Esophagus squamous epithelium (tissue), 5 donors: ENCODE results near the gene PAK6. TPM values are rescaled to one million over a fixed set of nuclear protein-coding genes. Genes with fewer than 3 reads are reported as not detected.

Experiments
- DNase-seq: peaks from one replicate; lab custom pipeline; 2025; lab: John Stamatoyannopoulos, UW
- H3K27ac ChIP-seq, 4 donors: fragments of 200-600 bp; sonication (generic); one replicate each; pipeline ENCODE4 v1.5.1; 2016 to 2019; ENCODE audit warnings: mild to moderate bottlenecking in 1 of 4
- H3K27me3 ChIP-seq, 4 donors: fragments of 200-600 bp; sonication (generic); 1 replicate in 3 of 4; 2 replicates in 1 of 4; pipeline versions ENCODE4 v1.5.1 to v1.6.0; 2017 to 2021; ENCODE audit warnings: antibody characterized with exemption in 1 of 4
- H3K36me3 ChIP-seq, 3 donors: fragments of 200-600 bp; sonication (generic); one replicate each; pipeline ENCODE4 v1.5.1; 2016 to 2019
- H3K4me1 ChIP-seq, 3 donors: fragments of 200-600 bp; sonication (generic); one replicate each; pipeline ENCODE4 v1.5.1; 2017 to 2019
- H3K4me3 ChIP-seq, 4 donors: fragments of 200-600 bp; sonication (generic); 1 replicate in 3 of 4; 2 replicates in 1 of 4; pipeline ENCODE4 v1.5.1; 2016 to 2019; ENCODE audit warnings: mild to moderate bottlenecking in 2 of 4, moderate library complexity in 1 of 4
- H3K9me3 ChIP-seq, 3 donors: fragments of 200-600 bp; sonication (generic); one replicate each; pipeline ENCODE4 v1.5.1; 2016 to 2019
- CTCF ChIP-seq, 6 experiments: fragments of 450-650 bp in 4 of 6; fragments of 200-600 bp in 2 of 6; sonication (generic) in 2 of 6; IDR thresholded peaks; one replicate each; pipeline ENCODE4 v1.5.1; 2016 to 2019; ENCODE audit warnings: antibody characterized with exemption in 6 of 6, mild to moderate bottlenecking in 4 of 6, moderate library complexity in 4 of 6
- POLR2A ChIP-seq, 4 donors: fragments of 450-650 bp; IDR thresholded peaks; one replicate each; pipeline ENCODE4 v1.6.1; 2017; ENCODE audit warnings: antibody characterized with exemption in 4 of 4, mild to moderate bottlenecking in 4 of 4, moderate library complexity in 3 of 4
- WGBS, 2 donors: methylation state at CpG; one replicate each; pipeline ENCODE4 v1.1.5; 2018; 5-methylcytosine and 5-hydroxymethylcytosine counted together
- intact Hi-C: fragments of 100-400 bp; cut with DNase I; formaldehyde crosslinking; loops from one replicate; pipeline ENCODE4 v1.15.0; 2022
- total RNA-seq, 4 donors: library from RNA; depleted of rRNA; stranded (reverse); fragments of >200 nt; gene quantifications; one replicate each; pipeline ENCODE4 v1.1.0, GENCODE V29; 2016
- donor health status: DM: yes; HTN: yes; CAD: no.

The PAK6 gene
- total RNA-seq, 4 donors from 2014 or later: 31.5 to 53.5 (median 37.2) TPM

GRCh38 chr15:40274350-40275274 is 35.7 kb downstream of the PAK6 start:
- peak; percentile 42 for DNase-seq
- peaks cover 0 to 22% (median 2%) of the 10 kb centered on the region in 4 donors for H3K27me3 ChIP-seq

GRCh38 chr15:40275523-40275922 is 36.7 kb downstream of the PAK6 start:
- intact Hi-C loops: loop anchor here (10.0 kb wide), 1 partner anchor 231 kb away; no protein-coding TSS in a partner anchor

More at GRCh38 chr15:40274350-40275274, 35.7 kb downstream of the PAK6 start:
- intact Hi-C loops: loop anchor here (10.0 kb wide), 1 partner anchor 230 kb away; no protein-coding TSS in a partner anchor
- WGBS, 2 donors: 19 to 20% methylated on average over 4 to 16 of the region's 26 CpGs
- peaks cover 8 to 78% (median 9%) of the 10 kb centered on the region in 3 donors for H3K36me3 ChIP-seq
- no peaks in the 10 kb centered on the region for H3K9me3 ChIP-seq
- no peak overlapping the region for H3K4me3 ChIP-seq
- TF ChIP-seq CTCF (IDR thresholded peaks at IDR 0.05) (peak; percentile 99 to 100 (median 100)), POLR2A (IDR thresholded peaks at IDR 0.05) (no peak)
- H3K27ac ChIP-seq: no peak overlapping the region
- H3K4me1 ChIP-seq: peaks cover 2 to 19% (median 3%) of the 10 kb centered on the region in 3 donors

GRCh38 chr15:40275954-40276353 is 37.1 kb downstream of the PAK6 start:
- peaks cover 5 to 27% (median 6%) of the 10 kb centered on the region in 3 donors for H3K4me1 ChIP-seq
- intact Hi-C loops: loop anchor here (10.0 kb wide), 1 partner anchor 231 kb away; no protein-coding TSS in a partner anchor
- no peak overlapping the region for H3K4me3 ChIP-seq
- H3K9me3 ChIP-seq: no peaks in the 10 kb centered on the region
- no peak for DNase-seq
- H3K27me3 ChIP-seq: peaks cover 9 to 36% (median 15%) of the 10 kb centered on the region in 4 donors
- 87 to 91% methylated on average over 6 to 7 of the region's 7 CpGs for WGBS, 2 donors
- TF ChIP-seq POLR2A (IDR thresholded peaks at IDR 0.05) (no peak), CTCF (IDR thresholded peaks at IDR 0.05) (no peak)
- peaks cover 8 to 65% (median 9%) of the 10 kb centered on the region in 3 donors for H3K36me3 ChIP-seq
- no peak overlapping the region for H3K27ac ChIP-seq

More at GRCh38 chr15:40275523-40275922, 36.7 kb downstream of the PAK6 start:
- Histone ChIP-seq H3K4me3 (no peak overlapping the region), H3K36me3 (peaks cover 8 to 69% (median 9%) of the 10 kb centered on the region in 3 donors), H3K27me3 (peaks cover 9 to 31% (median 11%) of the 10 kb centered on the region in 4 donors), H3K27ac (no peak overlapping the region), H3K9me3 (no peaks in the 10 kb centered on the region), H3K4me1 (peaks cover 5 to 27% (median 6%) of the 10 kb centered on the region in 3 donors)
- DNase-seq: no peak
- TF ChIP-seq CTCF (IDR thresholded peaks at IDR 0.05): no peak
- no peak for TF ChIP-seq POLR2A (IDR thresholded peaks at IDR 0.05)
- WGBS, 2 donors: 74 to 86% methylated on average over 3 to 5 of the region's 5 CpGs

GRCh38 chr15:40276927-40277326 is 38.1 kb downstream of the PAK6 start:
- 53 to 55% methylated on average over 1 to 3 of the region's 4 CpGs for WGBS, 2 donors

More at GRCh38 chr15:40276927-40277326, 38.1 kb downstream of the PAK6 start:
- Histone ChIP-seq H3K4me3 (no peak overlapping the region), H3K27ac (no peak overlapping the region), H3K36me3 (peaks cover 8 to 55% (median 9%) of the 10 kb centered on the region in 3 donors), H3K27me3 (peaks cover 9 to 45% (median 21%) of the 10 kb centered on the region in 4 donors), H3K9me3 (no peaks in the 10 kb centered on the region), H3K4me1 (peaks cover 10 to 36% (median 12%) of the 10 kb centered on the region in 3 donors)
- DNase-seq: no peak
- intact Hi-C loops: loop anchor here (10.0 kb wide), 1 partner anchor 232 kb away; no protein-coding TSS in a partner anchor
- TF ChIP-seq POLR2A (IDR thresholded peaks at IDR 0.05) (no peak), CTCF (IDR thresholded peaks at IDR 0.05) (no peak)
